Measurements from ENCODE around the gene WDR70.

- TF ChIP-seq CTCF (IDR thresholded peaks at IDR 0.05) (no peak), POLR2A (IDR thresholded peaks at IDR 0.05) (no peak)
Measured at GRCh38 chr5:37539459-37539858, 160.3 kb downstream of the WDR70 start.

Measured in sigmoid colon (tissue), 3 donors.